ENCODE measurements around the gene ISM1.

ISM1 gene

GRCh38 chr20:13251106-13251903 is 30.2 kb downstream of the ISM1 start:
- ATAC-seq, result no peak
- TF ChIP-seq POU6F1 (CRISPR knock-in tag; IDR thresholded peaks at IDR 0.05; ENCODE audit: borderline replicate concordance, low read depth) (no peak), ZNF70 (CRISPR knock-in tag; IDR thresholded peaks at IDR 0.05) (no peak), RARB (CRISPR knock-in tag; IDR thresholded peaks at IDR 0.05) (no peak), TSHZ2 (CRISPR knock-in tag; IDR thresholded peaks at IDR 0.05) (no peak), ISL1 (CRISPR knock-in tag; IDR thresholded peaks at IDR 0.05) (no peak), ZC3H10 (CRISPR knock-in tag; IDR thresholded peaks at IDR 0.05) (no peak), ZFP30 (CRISPR knock-in tag; IDR thresholded peaks at IDR 0.05) (no peak), TOX (CRISPR knock-in tag; IDR thresholded peaks at IDR 0.05; ENCODE audit: borderline replicate concordance) (no peak), CREB5 (CRISPR knock-in tag; IDR thresholded peaks at IDR 0.05; ENCODE audit: low read depth) (no peak), GLIS3 (CRISPR knock-in tag; IDR thresholded peaks at IDR 0.05) (no peak)

- no peak for ATAC-seq
- TF ChIP-seq TSHZ2 (CRISPR knock-in tag; IDR thresholded peaks at IDR 0.05), result no peak
- no peak for TF ChIP-seq ZNF565 (CRISPR knock-in tag; conservative IDR thresholded peaks at IDR 0.05; ENCODE audit: low read depth)
- TF ChIP-seq ISL1 (CRISPR knock-in tag; IDR thresholded peaks at IDR 0.05), result no peak
Observed at GRCh38 chr20:13251904-13252297, 30.8 kb downstream of the ISM1 start.

- ATAC-seq, result no peak
- TF ChIP-seq RARB (CRISPR knock-in tag; IDR thresholded peaks at IDR 0.05) (no peak), ZNF8 (CRISPR knock-in tag; IDR thresholded peaks at IDR 0.05) (no peak), ZNF70 (CRISPR knock-in tag; IDR thresholded peaks at IDR 0.05) (no peak), ARNTL (CRISPR knock-in tag; IDR thresholded peaks at IDR 0.05; ENCODE audit: borderline replicate concordance, low read depth) (no peak), SNAI2 (CRISPR knock-in tag; IDR thresholded peaks at IDR 0.05) (no peak), ZFP3 (CRISPR knock-in tag; IDR thresholded peaks at IDR 0.05) (peak; percentile 51; the same call in 1 of the 2 replicates), GLIS3 (CRISPR knock-in tag; IDR thresholded peaks at IDR 0.05) (no peak), PATZ1 (CRISPR knock-in tag; IDR thresholded peaks at IDR 0.05; ENCODE audit: borderline replicate concordance) (no peak), CSRNP3 (CRISPR knock-in tag; IDR thresholded peaks at IDR 0.05) (no peak)
Observed at GRCh38 chr20:13255356-13255755, 34.3 kb downstream of the ISM1 start.
